GM19023 (cell line): Measurements from ENCODE around the gene EML6.

Experiments
- ATAC-seq: cut with Tn5 transposase; IDR thresholded peaks from one replicate; pipeline ENCODE4 v1.9.1; 2021; ENCODE audit warnings: mild to moderate bottlenecking, moderate library complexity; ENCODE audit not compliant: unreplicated experiment

EML6 gene

GRCh38 chr2:54704688-54705605, 18.5 kb upstream of the EML6 start:
- no peak for ATAC-seq

- no peak for ATAC-seq
These were observed 16.8 kb upstream of the EML6 start for GRCh38 chr2:54706622-54707021.

GRCh38 chr2:54708584-54709335, 14.7 kb upstream of the EML6 start:
- ATAC-seq = no peak

GRCh38 chr2:54709336-54709809, 14.1 kb upstream of the EML6 start:
- no peak for ATAC-seq

- ATAC-seq = no peak
These were observed 13.2 kb upstream of the EML6 start for GRCh38 chr2:54710216-54710615.

GRCh38 chr2:54712516-54712915, 10.9 kb upstream of the EML6 start:
- no peak for ATAC-seq

- ATAC-seq = no peak
These were observed 8.5 kb upstream of the EML6 start for GRCh38 chr2:54714996-54715395.

GRCh38 chr2:54716375-54716774, 7.1 kb upstream of the EML6 start:
- no peak for ATAC-seq

GRCh38 chr2:54720563-54720962, 2.9 kb upstream of the EML6 start:
- no peak for ATAC-seq

GRCh38 chr2:54722641-54723040, 821 bp upstream of the EML6 start:
- ATAC-seq = no peak

GRCh38 chr2:54723996-54724559, 616 bp downstream of the EML6 start:
- ATAC-seq = no peak

- no peak for ATAC-seq
These were observed 1.3 kb downstream of the EML6 start for GRCh38 chr2:54724560-54725342.

GRCh38 chr2:54725343-54726099, 2.1 kb downstream of the EML6 start:
- ATAC-seq = no peak

- no peak for ATAC-seq
These were observed 3.0 kb downstream of the EML6 start for GRCh38 chr2:54726431-54726830.

- no peak for ATAC-seq
These were observed 3.5 kb downstream of the EML6 start for GRCh38 chr2:54726940-54727339.

GRCh38 chr2:54728669-54729120, 5.2 kb downstream of the EML6 start:
- no peak for ATAC-seq

- ATAC-seq = no peak
These were observed 12.2 kb downstream of the EML6 start for GRCh38 chr2:54735636-54736035.

GRCh38 chr2:54738281-54738680, 14.8 kb downstream of the EML6 start:
- no peak for ATAC-seq

GRCh38 chr2:54740333-54740732, 16.9 kb downstream of the EML6 start:
- ATAC-seq = no peak

GRCh38 chr2:54741250-54741649, 17.8 kb downstream of the EML6 start:
- no peak for ATAC-seq
